Stimulated activated CD8-positive, alpha-beta memory T cell treated with anti-CD3 and anti-CD28 coated beads, Interleukin-2, amount 100 ng/mL, for 48 hours (primary cell): Measurements from ENCODE around the gene PHAX.
"Not testable (repeated sequence)": the region's sequence is repeated elsewhere in the genome, so short reads cannot be mapped to it uniquely, and the experiment has no call there.

Experiments
- DNase-seq, 2 donors: peaks; one replicate each; pipeline ENCODE4 v3.0.0-alpha.2; 2020; ENCODE audit warnings: low read depth in 2 of 2

Gene PHAX, protein sequence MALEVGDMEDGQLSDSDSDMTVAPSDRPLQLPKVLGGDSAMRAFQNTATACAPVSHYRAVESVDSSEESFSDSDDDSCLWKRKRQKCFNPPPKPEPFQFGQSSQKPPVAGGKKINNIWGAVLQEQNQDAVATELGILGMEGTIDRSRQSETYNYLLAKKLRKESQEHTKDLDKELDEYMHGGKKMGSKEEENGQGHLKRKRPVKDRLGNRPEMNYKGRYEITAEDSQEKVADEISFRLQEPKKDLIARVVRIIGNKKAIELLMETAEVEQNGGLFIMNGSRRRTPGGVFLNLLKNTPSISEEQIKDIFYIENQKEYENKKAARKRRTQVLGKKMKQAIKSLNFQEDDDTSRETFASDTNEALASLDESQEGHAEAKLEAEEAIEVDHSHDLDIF

DNA sequence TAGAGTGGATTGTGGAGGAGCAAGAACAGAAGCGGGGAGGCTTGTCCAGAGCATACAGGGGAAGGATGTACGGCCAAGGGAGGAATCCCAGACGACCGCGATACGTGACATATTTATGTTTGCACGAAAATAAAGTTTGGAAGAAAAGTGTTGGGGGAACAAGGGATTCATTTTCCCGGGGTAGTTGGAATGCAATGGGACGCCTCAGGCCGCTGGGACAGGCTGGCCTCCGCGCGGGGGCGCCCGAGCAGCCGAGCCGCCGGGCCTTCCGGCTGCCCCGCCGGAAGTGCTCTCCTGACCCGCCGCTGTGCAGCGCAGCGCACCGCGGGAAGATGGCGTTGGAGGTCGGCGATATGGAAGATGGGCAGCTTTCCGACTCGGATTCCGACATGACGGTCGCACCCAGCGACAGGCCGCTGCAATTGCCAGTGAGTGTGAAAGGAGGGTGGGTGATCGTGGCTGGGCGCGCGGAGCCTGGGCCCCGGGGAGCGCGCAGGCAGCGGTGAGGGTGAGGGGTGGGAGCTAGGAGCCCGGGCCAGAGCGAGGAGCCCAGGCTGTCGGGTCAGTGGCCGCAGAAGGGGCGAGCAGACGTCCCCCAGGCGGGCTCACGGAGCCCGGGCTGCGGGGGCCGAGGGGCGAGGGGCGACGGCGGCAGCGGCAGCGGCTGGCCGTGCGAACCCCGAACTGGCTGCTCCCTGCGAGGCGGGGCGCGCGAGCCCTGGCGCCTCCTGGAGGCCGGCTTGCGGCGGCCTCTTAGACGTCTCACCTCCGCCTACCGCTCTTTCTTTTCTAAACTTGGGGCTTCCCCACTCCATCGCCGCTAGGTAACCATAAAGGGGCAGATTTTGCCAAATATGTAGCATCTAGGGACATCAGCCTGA is at the start of gene PHAX:
TSS of gene PHAX (plus strand) at position 317 of the 881 bp plus-strand sequence. CDS start at position 333, 16 bp downstream.
- peak; percentile 65 to 67 for DNase-seq

DNA sequence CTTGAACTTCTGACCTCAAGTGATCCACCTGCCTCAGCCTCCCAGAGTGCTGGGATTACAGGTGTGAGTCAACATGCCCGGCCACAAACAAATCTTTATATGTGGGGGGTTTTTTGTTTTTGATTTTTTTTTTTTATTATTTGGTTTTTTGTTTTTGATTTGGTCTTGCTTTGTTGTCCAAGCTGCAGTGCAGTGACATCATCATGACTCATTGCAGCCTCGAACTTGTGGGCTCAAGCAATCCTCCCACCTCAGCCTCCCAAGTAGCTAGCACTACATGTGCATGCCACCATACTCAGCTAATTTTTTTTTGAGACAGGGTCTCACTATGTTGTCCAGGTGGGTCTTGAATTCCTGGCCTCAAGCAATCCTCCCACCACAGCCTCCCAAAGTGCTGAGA is 48.1 kb upstream of the PHAX start:
- DNase-seq: no peak

DNA sequence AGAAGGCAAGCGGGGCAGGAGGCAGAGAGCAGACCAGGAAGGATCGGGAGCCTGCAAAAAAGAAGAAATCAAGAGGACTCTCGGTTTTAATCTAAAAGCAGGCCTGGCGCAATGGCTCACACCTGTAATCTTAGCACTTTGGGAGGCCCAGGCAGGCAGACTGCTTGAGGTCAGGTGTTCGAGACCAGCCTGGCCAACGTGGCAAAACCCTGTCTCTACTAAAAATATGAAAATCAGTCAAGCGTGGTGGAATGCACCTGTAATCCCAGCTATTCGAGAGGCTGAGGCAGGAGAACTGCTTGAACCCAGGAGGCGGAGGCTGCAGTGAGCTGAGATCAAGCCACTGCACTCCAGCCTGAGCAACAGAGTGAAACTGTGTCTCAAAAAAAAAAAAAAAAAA is 45.6 kb upstream of the PHAX start:
- DNase-seq: not testable (repeated sequence)

DNA sequence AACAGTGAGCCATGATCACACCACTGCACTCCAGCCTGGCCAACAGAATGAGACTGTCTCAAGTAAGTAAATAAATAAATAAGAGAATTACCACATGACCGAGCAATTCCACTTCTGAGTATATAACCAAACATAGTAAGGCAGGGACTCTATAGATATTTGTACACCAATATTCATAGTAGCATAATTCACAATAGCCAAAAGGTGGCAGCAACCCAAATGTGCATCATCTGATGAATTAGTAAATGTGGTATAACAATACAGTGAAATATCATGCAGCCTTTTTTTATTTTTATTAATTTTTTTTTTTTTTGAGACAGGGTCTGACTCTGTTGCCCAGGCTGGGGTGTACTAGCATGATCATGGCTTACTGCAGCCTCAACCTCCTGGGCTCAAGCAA is 38.8 kb upstream of the PHAX start:
- no peak for DNase-seq

DNA sequence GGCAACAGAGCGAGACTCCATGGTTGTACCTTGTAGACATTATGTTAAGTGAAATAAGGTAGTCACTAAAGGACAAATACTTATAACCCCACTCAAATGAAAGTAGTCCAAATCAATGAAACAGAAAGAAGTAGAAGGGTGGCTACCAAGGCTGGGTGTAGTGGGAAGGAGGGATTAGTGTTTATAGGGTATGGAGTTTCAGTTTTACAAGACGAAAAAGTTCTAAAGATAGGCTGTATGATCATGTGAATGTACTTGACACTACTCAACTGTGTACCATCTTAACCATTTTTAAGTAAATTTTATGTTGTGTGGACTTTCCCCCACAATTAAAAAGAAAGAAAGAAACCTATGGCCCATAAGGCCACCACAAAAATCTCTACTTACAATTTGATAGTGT is 37.9 kb upstream of the PHAX start:
- DNase-seq: no peak

DNA sequence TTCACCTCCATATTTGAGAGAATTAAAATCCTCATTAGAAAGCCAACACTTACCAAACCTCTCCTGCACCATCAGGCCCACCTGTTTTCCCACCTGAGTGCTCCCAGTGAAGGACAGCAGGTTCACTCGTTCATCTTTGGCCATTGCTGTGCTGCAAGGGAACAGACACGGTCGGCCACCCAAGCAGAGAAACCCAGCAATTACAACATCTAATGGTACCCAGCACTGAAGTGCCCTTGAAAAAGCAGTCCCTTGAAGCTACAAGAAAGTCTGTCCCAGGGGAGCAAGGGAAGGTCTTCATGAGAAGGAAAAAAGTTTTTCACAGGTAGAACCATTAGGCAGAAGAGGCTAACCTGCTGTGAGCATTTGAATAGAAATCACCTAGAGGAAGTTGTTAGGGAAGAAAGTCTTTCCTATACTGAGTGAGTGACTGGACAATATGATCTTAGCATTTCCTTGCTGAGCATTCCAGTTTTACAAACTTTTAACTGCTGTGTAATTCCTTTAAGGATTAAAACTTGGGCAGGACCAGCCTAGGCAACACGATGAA is 32.5 kb upstream of the PHAX start:
- no peak for DNase-seq

DNA sequence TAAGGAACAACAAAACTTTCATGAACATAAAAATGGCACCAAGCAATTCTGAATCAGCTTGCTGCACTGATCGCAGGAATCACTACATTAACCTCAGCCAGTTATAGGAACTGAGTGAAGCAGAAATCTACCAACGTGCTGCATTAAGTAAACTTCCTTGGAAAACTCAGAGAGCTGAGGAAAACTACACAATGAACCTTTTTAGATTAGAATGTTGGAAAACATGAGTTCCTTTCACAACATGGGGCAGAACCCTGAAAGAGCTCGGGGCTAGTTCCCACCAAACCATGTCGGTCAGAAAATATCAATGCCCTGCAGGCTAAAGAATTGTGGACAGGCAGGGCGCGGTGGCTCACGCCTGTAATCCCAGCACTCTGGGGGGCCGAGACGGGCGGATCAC is 25.1 kb upstream of the PHAX start:
- DNase-seq: no peak

DNA sequence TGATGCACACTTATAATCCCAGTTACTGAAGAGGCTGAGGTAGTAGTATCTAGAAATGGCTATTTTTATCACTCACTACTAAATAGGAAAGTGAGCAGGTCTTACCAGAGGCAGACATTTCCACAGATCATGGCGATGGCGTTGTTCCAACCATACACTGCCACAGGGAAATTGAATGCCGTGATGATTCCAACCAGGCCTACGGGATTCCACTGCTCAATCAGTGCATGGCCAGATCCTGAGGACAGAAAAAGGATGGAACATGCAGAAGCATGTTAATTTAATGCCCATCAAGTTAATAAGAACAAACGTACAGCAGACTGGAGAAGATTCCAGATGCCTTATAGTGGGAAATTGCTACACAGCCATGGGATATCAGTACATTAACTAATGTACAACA is 23.8 kb upstream of the PHAX start:
- no peak for DNase-seq

DNA sequence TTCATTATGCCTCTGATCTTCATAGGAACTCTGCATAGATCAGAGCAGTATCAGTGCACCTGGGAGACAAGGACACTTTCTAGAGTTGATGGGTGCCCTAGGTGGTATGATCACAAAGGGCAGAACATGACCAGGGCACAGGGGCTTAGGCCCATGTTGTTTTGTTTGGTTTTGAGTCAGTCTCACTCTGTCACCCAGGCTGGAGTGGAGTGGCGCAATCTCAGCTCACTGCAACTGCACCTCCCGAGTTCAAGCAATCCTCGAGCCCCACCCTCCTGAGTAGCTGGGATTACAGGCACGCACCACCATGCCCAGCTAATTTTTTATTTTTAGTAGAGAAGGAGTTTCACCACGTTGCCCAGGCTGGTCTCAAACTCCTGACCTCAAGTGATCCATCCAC is 23.3 kb upstream of the PHAX start:
- no peak for DNase-seq

DNA sequence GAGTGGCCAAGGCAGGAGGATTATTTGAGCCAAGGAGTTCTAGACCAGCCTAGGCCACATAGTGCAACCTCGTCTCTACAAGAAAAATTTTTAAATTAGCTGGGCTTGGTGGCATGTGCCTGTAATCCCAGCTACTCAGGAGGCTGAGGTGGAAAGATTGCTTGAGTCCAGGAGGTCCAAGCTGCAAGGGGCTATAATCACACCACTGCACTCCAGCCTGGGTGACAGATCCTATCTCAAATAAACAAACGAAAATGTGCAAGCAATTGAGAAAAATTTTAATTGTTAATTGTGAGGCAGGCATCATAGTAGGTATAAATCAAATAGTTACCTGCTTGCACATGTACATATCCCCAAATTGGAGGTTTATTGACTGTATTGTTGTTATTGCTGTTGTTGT is 21.0 kb upstream of the PHAX start:
- no peak for DNase-seq

DNA sequence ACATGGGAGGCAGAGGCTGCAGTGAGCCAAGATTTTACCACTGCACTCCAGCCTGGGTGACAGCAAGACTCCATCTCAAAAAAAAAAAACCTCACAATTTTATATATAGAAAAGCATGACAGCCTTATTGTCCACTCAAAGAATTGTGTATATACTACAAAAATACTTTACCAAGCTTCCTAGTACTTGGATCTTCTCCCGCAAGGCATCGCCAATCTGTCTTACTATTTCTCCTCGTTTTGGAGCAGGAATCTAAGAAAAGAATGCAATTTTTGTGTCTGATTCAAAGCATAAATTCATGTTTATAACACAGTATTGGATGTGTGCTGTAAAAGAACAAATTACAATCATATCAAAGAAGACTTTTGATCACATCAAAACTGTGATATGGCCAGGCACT is 17.0 kb upstream of the PHAX start:
- DNase-seq: no peak

DNA sequence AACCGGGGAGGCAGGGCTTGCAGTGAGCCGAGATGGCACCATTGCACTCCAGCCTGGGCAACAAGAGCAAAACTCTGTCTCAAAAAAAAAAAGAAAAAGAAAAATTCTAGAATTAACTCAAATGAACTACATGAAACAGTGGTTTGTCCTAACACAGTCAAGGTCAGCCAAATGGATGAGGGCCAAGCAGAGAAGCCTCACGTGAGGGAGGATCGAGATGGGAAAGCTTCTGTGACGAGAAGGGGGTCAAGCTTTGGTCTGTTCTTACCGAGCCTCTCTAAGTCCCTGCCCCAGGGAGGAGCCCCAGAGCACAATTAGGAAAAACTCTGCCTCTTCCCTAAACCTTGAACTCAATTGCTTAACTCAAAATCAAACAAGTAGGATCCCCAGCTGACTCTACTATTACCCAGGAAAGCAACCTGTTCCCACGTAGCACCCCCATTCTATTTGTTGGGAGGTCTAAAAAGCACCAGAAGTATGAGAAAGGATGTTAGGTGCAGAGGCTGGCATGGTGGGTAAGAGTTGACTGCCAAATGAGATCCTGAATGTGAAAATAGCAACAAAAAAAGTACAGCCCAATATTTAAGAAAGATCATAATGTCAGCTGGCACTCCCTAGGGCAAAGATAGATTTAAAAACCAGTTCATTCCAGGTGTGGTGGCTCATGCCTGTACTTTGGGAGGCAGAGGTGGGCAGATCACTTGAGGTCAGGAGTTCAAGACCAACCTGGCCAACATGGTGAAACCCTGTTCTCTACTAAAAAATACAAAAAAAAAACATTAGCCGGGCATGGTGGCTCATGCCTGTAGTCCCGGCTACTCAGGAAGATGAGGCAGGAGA is 13.0 kb upstream of the PHAX start:
- no peak for DNase-seq

DNA sequence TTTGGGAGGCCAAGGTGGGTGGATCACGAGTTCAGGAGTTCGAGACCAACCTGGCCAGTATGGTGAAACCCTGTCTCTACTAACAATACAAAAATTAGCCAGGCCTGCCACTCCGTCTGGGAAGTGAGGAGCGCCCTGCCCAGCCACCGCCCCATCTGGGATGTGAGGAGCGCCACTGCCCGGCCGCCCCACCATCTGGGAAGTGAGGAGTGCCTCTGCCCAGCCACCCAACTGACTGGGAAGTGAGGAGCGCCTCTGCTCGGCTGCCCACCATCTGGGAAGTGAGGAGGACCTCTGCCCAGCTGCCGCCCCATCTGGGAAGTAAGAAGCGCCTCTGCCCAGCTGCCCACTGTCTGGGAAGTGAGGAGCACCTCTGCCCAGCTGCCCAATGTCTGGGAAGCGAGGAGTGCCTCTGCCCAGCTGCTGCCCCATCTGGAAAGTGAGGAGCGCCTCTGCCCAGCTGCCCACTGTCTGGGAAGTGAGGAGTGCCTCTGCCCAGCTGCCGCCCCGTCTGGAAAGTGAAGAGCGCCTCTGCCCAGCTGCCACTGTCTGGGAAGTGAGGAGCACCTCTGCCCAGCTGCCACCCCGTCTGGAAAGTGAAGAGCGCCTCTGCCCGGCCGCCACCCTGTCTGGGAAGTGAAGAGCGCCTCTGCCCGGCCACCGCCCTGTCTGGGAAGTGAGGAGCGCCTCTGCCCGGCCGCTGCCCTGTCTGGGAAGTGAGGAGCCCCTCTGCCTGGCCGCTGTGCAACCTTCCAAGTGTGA is 11.0 kb upstream of the PHAX start:
- no peak for DNase-seq

DNA sequence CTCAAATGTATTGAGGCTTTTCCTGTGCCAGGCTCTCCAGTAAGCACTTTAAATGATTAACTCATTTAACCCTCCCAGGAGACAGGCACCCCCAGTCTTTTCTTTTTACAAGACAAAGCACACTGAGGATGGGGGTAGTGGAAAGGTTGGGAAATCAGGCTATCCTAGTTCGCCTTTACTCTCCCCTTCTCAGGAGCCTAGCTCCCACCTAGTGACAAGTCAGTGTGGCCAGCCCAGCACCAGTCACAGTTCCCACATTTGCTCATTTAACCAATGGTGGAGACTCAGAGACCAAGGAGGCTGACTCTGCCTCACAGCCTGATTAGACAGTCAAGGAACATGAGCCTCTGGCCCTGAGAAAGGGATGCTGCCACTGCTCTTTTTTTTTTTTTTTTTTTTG is 9.2 kb upstream of the PHAX start:
- DNase-seq: no peak

DNA sequence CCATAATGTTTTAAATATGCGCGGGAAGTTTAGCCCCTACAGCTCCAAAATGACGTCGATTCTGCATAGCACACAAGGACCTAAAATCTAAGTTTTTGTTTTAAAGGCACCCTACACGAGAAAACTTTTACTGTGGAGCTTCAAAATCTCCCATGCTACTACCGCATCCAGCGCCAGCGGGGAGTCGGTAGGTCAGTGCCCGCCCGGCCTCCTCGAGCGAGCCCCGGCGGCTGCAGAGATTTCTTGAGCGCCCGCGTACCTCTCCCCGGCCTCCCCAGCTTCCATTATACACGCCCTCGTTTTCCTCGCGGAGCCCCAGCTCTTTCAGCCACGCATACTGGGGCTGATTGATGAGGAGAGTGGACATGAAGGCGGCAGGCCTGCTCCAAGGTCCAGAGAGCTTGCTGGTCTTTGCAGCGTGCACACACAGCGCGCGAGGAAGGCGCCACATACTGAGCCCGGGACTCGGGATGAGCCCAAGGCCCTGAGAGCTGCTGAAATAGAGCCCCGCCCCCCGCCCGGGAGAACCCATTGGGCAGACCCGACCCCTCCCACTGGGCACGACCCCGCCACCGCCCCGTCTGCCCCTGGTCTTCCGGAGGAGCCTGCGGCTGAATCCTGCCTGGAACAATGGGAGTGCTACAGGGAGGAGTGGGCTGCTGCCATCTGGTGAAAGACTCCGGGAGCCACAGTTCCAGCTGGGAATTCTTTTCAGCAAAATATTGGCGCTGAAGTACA is 5.8 kb upstream of the PHAX start, which contains the start of gene ALDH7A1:
TSS of gene ALDH7A1 (minus strand) at position 472 of the 738 bp plus-strand sequence. CDS start at position 451, 21 bp downstream.
- DNase-seq: peak; percentile 32 to 50

DNA sequence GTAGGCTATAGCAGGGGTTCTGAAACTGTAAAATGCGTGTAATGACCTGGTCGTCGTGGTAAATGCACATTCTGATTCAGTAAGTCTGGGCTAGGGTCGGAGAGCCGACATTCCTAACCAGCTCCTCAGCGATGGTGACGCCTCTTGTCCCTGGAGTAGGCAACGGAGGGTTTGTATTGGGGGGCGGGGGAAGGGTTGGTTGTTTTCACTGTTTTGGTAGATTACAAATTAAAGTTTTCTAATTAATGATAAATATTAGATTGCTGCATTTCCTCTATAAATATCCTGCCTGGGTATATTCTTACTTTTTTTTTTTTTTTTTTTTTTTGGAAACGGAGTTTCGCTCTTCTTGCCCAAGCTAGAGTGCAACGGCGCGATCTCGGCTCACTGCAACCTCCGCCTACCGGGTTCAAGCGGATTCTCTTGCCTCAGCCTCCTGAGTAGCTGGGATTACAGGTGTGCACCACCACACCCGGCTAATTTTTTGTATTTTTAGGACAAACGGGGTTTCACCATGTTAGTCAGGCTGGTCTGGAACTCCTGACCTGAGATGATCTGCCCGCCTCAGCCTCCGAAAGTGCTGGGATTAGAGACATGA is 5.2 kb upstream of the PHAX start:
- no peak for DNase-seq

DNA sequence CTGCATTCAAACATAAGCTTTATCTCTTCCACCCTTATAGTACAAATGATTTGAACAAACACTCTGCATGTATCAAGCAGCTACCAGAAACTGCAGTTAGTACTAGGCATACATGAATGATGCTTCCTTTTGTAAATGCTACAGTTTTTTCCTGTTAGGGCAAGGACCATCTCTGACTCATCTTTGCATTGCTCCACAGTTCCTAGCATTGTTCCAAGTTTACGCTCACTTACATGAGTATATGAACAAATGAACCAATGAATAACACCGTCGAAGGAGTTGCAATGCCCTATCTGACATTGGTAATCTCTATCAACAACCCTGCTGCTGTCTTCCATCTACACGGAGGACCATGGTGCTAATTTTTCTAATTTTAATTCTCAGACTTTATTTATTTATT is 3.6 kb upstream of the PHAX start:
- DNase-seq: no peak

DNA sequence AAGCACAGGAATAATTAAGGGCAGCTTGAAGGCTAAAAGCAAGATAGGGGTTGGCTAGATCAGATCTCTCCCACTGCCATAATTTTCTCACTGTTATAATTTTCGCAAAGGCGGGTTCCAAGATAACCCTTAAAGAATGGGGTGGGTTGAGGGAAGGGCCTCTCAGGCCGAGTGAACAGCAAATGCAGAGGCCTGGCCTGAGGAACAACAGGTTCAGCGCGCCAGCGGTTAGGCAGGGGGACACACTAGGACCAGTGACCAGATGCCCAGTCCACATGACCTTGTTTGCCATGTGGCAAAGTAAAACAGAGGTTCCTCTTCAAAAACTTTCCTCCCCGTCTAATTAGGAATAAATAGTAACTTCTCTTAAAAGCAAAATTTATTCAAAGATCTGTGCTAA is 1.2 kb upstream of the PHAX start:
- no peak for DNase-seq

DNA sequence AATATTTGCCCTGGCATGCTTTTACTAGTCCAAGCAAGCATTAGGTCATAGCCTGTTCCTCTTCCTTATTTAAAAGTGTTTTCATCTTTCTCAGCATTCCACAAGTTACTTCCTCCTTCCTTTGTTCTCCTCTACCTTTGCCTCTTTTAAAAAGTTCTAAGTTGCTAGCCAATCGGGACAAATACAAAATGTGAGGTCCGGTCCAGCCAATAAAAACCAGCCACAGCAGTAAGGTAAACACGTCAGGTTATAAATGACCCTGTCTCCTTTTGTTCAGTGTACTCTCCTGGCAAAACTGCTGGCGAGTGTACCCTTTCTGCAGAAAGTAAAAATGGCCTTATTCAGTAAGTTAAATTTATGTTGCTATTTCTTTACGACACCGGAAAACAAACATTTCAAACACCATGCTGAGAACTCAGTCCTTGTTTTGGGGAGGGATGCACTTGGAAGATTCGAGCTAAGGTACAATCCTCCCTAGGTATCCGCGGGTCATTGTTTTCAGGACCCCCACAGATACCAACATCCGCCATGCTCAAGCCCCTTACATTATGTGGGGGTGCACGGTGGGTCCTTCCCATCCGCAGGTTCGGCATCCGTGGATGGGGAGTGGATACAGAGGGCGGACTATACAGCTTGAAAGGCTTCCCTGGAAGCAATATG is 646 bp upstream of the PHAX start:
- not testable (repeated sequence) for DNase-seq
